GM19035 (cell line): ENCODE measurements around the gene LSP1.
"Not testable (repeated sequence)": the region's sequence is repeated elsewhere in the genome, so short reads cannot be mapped to it uniquely, and the experiment has no call there.

Experiments used
- ATAC-seq: cut with Tn5 transposase; IDR thresholded peaks from one replicate; pipeline ENCODE4 v1.9.1; 2021; ENCODE audit not compliant: unreplicated experiment

LSP1 gene

DNA sequence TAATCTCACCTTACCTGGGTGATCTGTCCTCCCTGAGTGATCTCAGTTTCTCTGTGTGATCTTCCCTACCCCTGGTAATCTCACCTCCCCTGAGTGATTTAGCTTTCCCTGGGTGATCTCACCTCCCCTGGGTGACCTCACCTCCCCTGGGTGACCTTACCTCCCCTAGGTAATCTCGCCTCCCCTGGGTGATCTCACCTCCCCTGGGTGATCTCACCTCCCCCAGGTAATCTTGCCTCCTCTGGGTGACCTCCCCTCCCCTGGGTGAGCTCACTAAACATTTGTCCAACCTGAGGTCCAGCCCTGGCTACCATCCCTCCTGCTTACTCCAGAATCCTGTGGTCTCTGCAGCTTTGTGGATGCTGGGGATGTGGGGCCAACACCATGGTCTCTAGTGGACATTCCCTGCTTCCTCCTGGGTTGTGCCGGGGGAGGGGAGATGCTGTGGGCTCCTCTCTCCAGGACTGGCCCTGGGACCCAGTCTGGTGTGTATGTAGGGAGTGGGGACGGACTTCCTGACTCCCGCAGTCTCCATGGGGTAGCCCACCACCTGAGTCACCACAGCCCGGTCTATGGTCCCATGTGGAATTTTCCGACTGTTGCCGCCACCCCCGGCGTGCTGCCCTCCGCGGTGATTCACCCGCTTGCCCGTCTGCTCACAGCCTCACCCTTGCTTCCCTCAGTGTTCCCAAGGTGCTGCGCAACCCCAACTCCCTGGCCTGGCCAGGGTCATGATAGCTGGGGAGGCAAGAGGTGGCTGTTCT is 9.9 kb downstream of the LSP1 start:
- ATAC-seq: no peak

DNA sequence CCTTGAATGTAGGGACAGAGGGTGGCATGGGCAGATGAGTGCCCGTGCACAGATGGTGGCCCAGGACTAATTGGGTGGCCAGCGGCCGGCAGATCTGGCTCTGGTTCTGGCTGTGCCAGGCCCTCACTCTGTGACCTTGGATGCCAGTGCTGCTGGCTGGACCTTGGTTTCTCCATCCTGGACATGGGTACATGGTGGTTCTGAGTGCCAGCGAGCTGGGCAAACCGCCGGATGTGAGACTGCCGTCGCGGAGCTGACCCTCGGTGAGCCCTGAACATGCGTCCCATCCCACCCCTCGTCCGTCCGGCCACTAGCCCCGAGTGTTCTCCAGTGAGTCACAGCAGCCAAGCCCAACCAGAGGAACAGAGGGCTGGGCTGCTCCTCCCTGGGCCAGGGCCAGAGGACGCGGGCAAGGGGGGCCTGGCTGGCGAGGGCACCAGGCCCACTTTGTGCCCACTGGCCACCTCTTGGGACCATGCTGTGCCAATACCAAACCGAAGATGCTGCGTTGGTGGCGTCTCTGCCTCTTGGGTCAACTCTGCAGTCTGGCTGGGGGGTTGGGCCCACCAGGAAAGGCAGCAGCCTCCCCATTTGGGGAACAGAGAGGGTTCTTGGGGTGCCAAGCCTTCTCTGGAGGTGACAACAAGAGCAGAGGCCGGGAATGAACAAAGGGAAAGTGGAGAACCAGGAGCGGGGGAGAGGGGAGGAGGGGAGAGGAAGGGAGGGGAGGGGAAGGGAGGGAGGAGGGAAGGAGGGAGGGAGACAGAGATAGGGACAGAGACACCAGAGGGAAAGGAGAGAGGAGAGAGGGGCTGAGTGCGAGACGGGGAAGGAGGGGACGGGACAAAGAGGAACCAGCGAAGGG is 10.7 kb downstream of the LSP1 start:
- no peak for ATAC-seq

DNA sequence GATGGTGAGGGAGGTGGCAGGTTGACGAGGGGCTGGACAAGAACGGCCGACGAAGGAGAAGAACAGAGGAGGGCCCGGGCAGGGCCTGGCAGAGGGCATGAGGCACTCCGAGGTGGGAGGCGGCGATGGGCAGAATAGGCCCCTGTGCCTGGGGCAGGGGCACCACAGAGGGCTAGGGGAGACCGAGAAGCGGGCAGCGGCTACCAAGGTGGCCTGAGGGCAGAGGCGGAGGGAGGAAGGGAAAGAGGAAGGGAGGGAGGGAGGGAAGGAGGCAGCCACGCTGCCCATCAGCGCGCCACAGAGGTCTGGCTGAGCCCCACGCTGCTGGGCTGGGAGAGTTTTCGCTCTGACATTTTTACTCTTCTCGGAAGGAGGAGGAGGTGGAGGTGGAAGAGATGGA is 11.3 kb downstream of the LSP1 start:
- ATAC-seq: no peak

DNA sequence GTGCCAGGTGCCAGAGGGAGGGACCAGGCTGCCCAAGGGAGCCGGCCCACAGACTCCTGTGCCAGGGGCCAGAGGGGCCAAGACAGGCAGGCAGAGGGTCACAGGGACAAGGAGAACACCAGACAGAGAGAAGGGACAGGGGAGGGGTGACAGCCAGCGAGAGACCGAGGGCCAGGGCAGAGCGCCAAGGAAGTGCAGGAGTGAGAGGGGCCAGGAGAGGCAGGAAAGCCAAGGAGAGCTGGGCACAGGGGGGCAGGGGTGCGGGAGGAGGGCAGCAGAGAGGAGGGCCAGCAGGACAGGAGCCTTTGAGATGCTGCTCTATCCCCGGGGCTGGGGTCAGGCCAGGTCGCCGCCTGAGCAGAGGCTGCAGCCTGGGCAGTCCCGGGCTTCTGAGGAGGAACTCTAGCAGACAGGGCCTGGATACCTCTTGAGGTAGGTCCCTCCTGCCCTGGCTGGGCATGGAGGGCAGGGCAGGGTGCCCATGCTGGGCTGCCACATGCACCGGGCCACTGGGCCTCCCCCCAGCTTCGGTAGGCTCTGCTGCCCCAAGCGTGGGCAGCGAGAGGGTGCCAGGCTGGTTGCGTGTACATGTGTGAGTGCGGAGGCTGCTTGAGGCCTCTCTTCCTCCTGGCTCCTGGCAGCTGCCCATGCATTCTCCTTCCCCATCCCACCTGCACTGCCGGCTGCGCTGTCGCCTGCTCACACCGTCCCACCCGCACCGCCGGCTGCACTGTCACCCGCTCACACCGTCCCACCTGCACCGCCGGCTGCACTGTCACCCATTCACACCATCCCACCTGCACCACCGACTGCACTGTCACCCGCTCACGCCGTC is 12.2 kb downstream of the LSP1 start:
- no peak for ATAC-seq

DNA sequence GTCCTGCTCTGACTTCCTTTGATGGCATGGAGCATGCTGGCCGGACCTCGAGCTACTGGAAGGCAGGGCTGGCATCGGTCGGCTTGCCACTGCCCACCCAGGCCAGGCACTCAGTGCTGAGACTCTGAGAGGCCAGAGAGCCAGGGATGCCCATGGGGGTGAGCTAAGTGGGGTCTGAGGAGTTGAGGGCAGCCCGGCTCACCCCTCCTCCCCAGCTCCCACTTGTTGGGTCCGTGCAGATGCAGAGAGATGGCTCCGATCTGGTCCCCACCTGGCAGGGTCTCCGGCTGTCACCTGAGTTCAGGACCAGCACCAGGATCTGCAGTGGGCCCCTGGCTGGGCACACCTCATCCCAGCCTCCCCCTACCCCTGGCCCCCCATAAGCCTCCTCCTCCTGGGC is 13.3 kb downstream of the LSP1 start:
- no peak for ATAC-seq

DNA sequence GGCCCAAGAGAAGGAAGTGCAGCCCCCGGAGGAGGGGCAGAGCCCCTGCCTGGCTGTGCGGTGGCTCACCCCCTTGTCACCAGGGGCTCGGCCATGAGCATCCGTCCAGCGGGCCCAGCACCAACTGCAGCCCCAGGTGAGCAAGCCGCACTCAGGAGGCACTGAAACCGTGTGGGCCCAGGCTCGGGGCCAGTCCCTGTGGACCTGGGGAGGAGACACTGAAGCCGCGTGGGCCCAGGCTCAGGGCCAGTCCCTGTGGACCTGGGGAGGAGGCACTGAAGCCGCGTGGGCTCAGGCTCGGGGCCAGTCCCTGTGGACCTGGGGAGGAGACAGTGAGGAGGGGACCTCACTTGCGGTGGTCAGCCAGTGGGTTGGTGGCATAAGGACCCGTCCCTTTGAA is 13.9 kb downstream of the LSP1 start:
- no peak for ATAC-seq

DNA sequence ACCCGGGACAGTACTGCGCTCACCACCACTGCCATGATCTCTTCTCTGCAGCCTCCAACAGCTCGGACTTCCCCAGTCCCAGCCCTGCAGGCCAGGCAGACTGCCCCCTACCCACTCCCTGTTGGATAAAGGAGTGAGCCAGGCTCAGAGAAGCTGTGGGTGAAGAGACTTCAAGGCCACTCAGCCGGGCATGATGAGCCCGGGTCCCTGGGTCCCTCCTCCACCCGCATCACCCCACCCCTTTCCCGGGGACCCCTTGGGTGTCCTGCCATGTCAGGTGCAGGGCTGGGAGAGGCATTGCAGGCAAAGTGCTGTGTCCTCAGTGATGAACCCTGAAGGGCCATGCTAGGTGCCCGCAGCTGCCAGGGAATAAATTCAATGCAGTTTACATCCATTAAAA is 14.5 kb downstream of the LSP1 start:
- no peak for ATAC-seq

DNA sequence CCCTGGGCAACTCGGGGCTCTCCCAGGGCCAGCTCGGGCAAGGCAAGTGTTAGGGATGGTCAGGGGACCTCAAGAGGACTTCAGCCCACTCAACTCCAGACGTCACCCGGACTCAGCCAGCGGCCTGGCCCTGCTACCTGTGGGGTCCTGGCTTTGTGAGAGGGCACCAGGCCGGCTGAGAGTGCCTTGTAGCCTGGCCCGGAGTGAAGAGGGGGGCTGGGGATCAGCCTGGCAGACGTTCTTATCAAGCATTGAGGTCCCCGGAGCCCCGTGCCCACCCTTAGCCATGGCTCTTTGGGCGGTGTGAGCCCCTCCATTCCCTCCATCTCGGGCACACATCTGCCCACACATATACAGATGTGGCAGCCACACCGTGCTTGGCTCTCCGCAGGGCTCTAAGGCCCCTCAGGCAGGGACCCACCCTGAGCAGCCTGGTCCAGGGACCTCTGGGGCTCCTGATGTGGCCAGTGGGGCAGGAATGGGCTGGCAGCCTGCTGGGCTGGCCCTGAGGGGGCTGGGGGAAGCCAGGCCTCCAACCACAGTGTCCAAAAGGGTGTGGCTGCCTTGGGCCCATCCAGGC is 15.3 kb downstream of the LSP1 start:
- no peak for ATAC-seq

DNA sequence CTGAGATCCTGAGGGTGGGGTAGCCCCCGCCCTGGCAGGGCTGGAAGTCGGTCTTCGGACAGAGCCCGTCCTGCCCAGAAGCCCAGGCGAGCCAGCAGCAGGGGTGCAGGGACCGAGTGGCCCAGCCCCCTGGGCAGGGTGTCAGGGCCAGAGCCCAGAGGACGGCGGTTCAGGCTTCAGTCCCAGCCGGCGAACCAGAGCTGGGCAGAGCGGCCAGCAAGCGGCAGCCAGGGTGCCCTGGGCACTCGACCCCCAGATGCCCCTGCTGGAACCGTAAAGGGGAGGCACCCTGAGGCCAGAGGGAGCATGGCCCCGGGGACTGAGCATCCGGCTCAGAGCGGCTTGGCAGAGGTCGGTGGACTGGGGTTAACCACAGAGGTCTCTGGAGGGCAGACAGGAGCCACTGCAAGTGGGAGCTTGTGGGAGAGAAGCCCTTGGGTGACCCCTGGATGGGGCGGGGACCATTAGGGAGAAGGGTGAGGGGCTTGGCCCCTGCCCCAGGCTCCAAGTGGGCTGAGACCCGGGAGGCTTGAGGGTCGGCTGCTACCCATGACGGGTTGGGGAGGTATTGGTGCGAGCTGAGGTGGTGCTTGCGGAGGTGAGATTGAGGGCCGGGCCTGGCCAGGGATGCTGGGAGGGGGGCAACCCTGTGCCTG is 15.9 kb downstream of the LSP1 start:
- no peak for ATAC-seq

DNA sequence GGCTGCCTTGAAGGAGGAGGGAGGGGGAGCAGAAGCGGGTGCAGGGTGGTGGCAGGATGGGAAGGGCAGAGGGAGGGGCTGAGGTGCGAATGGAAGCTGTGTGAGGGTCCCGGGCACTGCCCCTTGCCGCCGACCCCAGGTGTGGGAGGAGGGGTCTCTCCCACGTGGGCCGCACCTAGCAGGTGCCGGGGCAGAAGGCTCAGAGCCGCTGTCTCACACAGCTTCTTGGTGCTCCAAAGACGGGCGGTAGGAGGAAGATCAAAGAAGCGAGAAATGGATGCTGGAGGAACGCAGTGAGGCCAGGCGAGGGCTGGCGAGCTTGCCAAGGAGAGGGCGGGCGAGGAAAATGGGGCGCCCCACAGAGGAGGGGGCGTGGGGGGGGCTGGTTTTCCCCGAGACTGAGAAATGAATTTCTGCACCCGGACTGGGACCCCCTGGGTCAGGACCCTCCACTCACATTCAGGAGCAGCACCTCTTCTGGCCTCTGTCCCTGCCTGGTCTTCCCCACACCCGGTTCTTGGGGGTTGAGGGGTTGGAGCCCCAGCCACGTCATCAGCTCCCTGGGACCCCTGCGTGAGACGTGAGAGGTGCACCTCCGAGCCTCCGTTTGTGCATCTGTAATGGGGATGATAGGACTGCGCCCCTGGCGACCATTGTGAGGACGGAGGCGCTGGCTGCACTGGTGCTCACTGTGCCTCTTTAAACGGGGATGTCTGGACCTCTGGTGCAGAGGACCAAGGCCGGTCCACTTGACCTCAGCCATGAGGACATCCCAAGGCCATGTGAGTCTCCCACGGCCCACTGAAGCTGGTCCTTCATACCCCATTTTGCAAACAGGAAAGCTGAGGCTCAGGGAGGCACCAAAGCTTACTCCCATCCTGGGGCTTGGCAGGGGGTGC is 16.8 kb downstream of the LSP1 start:
- ATAC-seq: no peak

DNA sequence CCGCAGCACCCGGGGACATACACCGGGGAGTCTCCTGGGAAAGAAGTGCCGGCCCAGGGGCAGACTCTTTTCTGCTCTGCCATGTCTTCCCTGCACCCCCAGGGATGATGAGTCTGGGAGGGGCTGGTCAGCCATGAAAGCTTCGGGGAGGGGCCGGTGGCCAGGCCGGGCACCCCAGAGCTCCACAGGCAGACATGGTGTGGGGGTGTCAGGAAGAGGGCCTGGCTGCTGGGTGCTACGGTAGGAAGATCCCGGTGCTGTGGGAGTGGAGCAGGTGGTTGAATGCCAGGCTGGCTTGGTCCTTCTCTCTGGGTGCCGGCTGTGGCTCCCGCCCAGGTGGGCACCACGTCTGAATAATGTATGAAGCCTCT is 17.4 kb downstream of the LSP1 start:
- ATAC-seq: no peak

DNA sequence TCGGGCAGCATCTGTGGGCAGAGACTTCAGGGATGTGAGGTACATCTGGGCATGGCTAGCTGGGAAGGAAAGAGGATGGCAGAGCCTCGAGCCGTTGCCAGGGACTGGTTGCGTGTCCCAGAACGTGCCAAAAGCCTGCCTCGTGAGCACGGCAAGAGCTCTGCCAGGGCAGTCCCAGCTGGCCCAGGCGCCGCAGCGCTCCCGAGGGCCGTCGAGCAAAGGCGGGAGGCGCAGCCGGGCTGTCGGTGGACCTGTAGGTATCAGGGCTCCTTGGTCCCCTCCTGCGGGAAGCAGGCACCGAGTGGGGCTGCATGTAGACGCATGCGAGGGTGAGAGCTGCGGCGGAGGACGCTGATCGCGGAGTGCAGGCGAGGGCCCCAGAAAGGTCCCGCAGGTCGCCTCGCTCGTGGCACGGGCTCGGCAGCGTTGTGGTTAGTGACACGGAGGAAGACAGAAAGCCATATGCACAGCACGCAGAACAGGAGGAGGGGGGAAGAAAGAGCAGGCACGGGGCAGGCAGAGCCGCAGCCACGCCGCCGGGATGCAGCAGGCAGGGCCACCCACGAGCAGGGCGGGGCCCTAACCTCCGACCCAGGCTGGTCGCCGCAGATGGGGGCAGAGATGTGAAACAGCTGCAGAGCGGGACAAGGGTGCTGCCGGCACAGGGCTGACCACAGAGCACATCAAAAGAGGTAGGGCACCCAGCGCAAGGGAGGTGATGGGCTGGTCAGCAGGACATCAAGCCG is 18.0 kb downstream of the LSP1 start:
- no peak for ATAC-seq

DNA sequence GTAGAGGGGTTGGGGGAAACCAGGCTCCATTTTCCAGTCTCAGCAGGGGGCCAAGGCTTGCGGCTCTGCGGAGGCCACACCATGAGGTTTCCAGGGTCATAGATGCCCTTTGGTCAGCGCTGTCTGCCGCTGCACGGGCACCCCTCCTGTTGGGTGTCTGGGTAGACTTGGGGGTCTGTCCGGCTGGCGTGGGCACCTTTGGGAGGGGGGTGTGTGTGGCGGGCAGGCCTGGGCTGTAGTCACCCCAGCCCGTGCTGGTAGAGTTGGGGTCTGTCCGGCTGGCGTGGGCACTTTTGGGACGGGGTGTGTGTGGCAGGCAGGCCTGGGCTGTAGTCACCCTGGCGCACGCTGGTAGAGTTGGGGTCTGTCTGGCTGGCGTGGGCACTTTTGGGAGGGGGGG is 18.6 kb downstream of the LSP1 start:
- no peak for ATAC-seq

DNA sequence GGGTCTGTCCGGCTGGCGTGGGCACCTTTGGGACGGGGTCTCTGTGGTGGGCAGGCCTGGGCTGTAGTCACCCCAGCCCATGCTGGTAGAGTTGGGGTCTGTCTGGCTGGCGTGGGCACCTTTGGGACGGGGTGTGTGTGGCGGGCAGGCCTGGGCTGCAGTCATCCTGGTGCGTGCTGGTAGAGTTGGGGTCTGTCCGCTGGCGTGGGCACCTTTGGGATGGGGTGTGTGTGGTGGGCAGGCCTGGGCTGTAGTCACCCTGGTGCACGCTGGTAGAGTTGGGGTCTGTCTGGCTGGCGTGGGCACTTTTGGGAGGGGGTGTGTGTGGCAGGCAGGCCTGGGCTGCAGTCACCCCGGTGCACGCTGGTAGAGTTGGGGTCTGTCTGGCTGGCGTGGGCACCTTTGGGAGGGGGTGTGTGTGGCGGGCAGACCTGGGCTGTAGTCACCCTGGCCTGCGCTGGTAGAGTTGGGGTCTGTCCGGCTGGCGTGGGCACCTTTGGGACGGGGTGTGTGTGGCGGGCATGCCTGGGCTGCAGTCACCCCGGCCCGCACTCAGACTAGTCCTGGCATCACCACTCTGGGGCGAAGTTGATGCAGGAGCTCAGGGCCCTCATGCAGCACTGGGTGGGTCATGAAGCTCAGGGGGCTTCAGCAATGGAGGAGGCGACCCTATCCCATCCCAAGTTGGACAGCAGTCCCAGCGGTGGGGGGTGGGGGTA is 19.5 kb downstream of the LSP1 start:
- ATAC-seq: no peak

DNA sequence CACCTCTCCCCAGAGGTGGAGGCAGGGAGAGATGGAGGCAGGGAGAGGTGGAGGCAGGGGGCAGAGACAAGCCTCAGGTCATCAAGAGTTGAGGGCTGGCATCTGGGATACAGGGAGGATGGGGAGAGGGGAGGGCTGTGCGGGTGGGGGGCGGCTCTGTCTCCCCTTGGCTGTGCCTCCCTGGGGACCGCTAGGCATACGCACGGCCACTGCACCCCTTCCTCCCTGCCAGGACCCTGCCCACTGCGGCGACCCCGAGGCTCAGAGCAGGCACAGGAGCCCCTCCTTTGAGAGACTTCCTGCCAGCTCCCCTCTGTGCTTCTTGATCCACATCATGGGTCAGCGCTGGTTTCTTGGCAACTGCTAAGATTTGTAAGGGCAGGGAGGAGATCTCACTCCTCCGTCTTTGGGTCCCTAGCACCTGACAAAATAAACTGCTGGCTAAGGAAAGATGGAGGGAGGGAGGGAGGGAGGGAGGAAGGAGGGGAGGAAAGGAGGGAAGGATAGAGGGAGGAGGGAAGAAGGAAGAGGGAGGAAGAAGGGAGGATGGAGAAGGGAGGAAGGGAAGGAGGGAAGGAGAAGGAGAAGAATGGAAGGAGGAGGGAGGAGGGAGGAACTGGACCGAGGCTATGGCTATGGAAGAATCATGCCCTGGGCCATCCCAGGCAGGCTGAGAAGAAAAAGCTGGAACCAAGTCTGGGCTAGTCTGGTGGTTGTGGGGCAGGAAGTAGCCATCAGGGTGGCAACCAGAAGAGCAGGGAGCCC is 20.3 kb downstream of the LSP1 start:
- no peak for ATAC-seq

DNA sequence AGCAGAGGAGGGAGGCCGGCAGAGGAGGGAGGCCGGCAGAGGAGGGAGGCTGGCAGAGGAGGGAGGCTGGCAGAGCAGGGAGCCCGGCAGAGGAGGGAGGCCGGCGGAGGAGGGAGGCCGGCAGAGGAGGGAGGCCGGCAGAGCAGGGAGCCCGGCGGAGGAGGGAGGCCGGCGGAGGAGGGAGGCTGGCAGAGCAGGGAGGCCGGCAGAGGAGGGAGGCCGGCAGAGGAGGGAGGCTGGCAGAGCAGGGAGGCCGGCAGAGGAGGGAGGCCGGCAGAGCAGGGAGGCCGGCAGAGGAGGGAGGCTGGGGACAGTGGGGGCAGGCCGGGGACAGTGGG is 20.9 kb downstream of the LSP1 start:
- ATAC-seq: not testable (repeated sequence)

DNA sequence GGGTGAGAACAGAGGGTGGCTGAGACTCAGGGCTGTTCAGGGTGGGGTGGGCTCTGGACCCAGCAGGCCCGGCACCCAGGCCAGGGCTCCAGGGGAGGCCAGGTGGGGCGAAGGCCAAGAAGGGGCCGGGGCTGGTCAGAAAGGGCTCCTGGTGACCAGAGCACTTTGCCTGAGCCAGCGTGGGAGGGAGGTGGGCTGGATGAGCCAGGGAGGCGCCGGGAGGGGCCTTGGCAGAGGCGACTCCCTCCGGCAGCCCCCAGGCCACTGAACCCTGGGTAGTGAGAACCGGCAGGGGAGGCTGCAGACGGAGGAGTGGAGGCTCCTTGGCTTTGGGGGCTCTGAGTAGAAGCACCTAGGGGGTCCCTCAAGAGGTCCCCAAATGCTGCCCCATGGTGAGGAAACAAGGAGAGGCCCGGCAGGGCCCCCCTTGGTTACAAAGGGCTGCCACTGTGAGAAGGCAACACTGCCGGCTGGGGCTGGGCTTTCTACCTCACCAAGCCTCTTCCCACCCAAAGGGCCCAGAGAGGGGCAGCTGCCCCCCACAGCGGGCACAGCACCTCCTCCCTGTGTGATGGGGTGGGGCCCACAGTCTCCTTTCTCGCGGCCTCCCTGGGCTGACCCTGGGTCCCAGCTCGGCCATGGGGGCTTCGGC is 21.7 kb downstream of the LSP1 start:
- not testable (repeated sequence) for ATAC-seq
